HG03103 (cell line): ENCODE data around the gene DUSP15.

Experiments used
- ATAC-seq: cut with Tn5 transposase; IDR thresholded peaks from one replicate; pipeline ENCODE4 v1.9.1; 2021; ENCODE audit warnings: low read depth; ENCODE audit not compliant: unreplicated experiment

DUSP15 gene

GRCh38 chr20:31896049-31896448 lies 25.7 kb upstream of the DUSP15 start:
- ATAC-seq = no peak

- ATAC-seq = peak; percentile 94
Measured at GRCh38 chr20:31894980-31895675, 24.8 kb upstream of the DUSP15 start.

- no peak for ATAC-seq
Measured at GRCh38 chr20:31890646-31891045, 20.3 kb upstream of the DUSP15 start.

GRCh38 chr20:31883829-31884228 lies 13.5 kb upstream of the DUSP15 start:
- no peak for ATAC-seq

GRCh38 chr20:31881945-31882344 lies 11.6 kb upstream of the DUSP15 start:
- no peak for ATAC-seq

- peak; percentile 72 for ATAC-seq
Measured at GRCh38 chr20:31879143-31879987, 9.0 kb upstream of the DUSP15 start.

- ATAC-seq = no peak
Measured at GRCh38 chr20:31877684-31878083, 7.4 kb upstream of the DUSP15 start.

GRCh38 chr20:31875671-31876070 lies 5.3 kb upstream of the DUSP15 start:
- ATAC-seq = no peak

- ATAC-seq = no peak
Measured at GRCh38 chr20:31872406-31872805, 2.1 kb upstream of the DUSP15 start.

- no peak for ATAC-seq
Measured at GRCh38 chr20:31871618-31871954, 1.3 kb upstream of the DUSP15 start.

GRCh38 chr20:31870726-31871617 lies 645 bp upstream of the DUSP15 start:
- no peak for ATAC-seq

- no peak for ATAC-seq
Measured at GRCh38 chr20:31869673-31869941, 720 bp downstream of the DUSP15 start.

- no peak for ATAC-seq
Measured at GRCh38 chr20:31868853-31869672, 1.3 kb downstream of the DUSP15 start.

- no peak for ATAC-seq
Measured at GRCh38 chr20:31866221-31866620, 4.1 kb downstream of the DUSP15 start.

- ATAC-seq = no peak
Measured at GRCh38 chr20:31864521-31865400, 5.6 kb downstream of the DUSP15 start.

GRCh38 chr20:31863296-31864085 lies 6.8 kb downstream of the DUSP15 start:
- no peak for ATAC-seq

GRCh38 chr20:31862506-31862905 lies 7.8 kb downstream of the DUSP15 start:
- ATAC-seq = no peak

- no peak for ATAC-seq
Measured at GRCh38 chr20:31862157-31862470, 8.2 kb downstream of the DUSP15 start.
